Measurements from ENCODE around the gene GRB14.

The GRB14 gene

GRCh38 chr2:164605295-164605694 is 16.0 kb downstream of the GRB14 start:
- Histone ChIP-seq H3K9ac (ENCODE audit: low read length) (no peak overlapping the region), H3K27ac (ENCODE audit: low read depth, low read length) (peak overlapping the region; percentile 7), H3K4me1 (ENCODE audit: control insufficient read depth, insufficient read depth, low read length) (no peaks in the 10 kb centered on the region), H3K27me3 (ENCODE audit: control insufficient read depth, insufficient read depth, low read length) (no peaks in the 10 kb centered on the region), H3K36me3 (ENCODE audit: control insufficient read depth, insufficient read depth, low read length) (no peaks in the 10 kb centered on the region), H3K4me3 (ENCODE audit: low read length) (no peak overlapping the region)

DNA sequence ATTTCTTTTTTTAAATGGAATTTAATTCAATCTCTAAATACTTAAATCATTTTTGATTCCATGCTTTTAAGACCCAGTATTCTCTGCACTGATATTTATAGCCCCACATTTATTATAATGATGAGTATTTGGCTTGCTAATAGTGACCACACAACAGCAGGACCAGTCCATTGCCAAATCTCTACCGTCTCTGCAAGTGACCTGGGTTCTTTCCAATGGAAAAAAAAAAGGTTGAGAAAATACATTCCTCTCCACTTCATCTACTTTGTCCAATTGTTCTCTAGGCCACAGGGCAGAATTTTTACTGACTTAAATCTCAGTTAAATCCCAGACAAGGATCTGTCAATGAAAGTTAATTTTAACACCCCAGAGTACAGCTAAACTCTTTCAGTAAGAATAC is 20.5 kb downstream of the GRB14 start:
- Histone ChIP-seq H3K27me3 (ENCODE audit: control insufficient read depth, insufficient read depth, low read length) (no peaks in the 10 kb centered on the region), H3K9ac (ENCODE audit: low read length) (no peak overlapping the region), H3K4me3 (ENCODE audit: low read length) (no peak overlapping the region), H3K4me1 (ENCODE audit: control insufficient read depth, insufficient read depth, low read length) (no peaks in the 10 kb centered on the region), H3K27ac (ENCODE audit: low read depth, low read length) (no peak overlapping the region), H3K36me3 (ENCODE audit: control insufficient read depth, insufficient read depth, low read length) (no peaks in the 10 kb centered on the region)

- H3K27ac ChIP-seq (ENCODE audit: low read depth, low read length) = no peak overlapping the region
- H3K9ac ChIP-seq (ENCODE audit: low read length) = no peak overlapping the region
- H3K4me1 ChIP-seq (ENCODE audit: control insufficient read depth, insufficient read depth, low read length) = no peaks in the 10 kb centered on the region
- H3K36me3 ChIP-seq (ENCODE audit: control insufficient read depth, insufficient read depth, low read length) = no peaks in the 10 kb centered on the region
- H3K4me3 ChIP-seq (ENCODE audit: low read length) = no peak overlapping the region
- H3K27me3 ChIP-seq (ENCODE audit: control insufficient read depth, insufficient read depth, low read length) = no peaks in the 10 kb centered on the region
Measured at GRCh38 chr2:164599954-164600589, 21.2 kb downstream of the GRB14 start.

GRCh38 chr2:164597983-164598382 is 23.3 kb downstream of the GRB14 start:
- no peaks in the 10 kb centered on the region for H3K4me1 ChIP-seq (ENCODE audit: control insufficient read depth, insufficient read depth, low read length)
- H3K9ac ChIP-seq (ENCODE audit: low read length) = no peak overlapping the region
- no peak overlapping the region for H3K4me3 ChIP-seq (ENCODE audit: low read length)
- H3K27me3 ChIP-seq (ENCODE audit: control insufficient read depth, insufficient read depth, low read length) = no peaks in the 10 kb centered on the region
- no peaks in the 10 kb centered on the region for H3K36me3 ChIP-seq (ENCODE audit: control insufficient read depth, insufficient read depth, low read length)
- H3K27ac ChIP-seq (ENCODE audit: low read depth, low read length) = no peak overlapping the region

DNA sequence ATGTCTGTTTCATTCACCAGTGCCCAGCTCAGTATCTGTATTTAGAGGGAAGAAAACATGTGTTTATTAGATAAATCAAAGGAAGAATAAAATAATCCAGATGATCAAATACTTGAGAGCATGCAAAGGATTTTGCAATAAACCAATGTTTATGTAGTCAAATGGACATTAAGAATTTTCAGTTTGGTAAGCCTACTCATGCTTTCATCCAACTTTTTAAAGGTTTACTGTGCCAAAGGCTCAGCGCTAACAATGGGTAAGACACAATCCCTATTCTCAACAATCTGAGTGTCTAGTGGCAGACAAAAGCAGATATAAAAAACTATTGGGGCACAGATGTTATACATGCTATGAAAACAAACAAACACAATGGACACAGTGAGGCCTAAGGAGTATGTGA is 26.3 kb downstream of the GRB14 start:
- H3K4me1 ChIP-seq (ENCODE audit: control insufficient read depth, insufficient read depth, low read length) = no peaks in the 10 kb centered on the region

DNA sequence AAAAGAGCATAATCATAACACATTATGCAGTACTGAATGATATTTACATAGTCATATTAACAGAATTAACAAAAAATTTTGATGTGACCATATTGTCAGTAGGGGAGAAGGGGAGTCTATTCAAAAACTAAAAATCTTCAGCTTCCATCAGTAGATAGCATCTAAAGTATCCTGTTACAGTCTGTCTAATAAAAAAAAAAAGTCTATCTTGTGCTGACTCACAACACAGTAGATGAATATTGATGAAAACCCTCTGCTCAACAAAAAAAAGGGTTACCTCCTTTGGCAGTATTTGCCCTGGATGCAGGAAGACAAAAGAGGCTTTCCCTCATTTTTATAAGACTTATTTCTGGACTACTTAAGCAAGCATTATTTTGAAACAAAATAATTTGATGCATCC is 27.3 kb downstream of the GRB14 start:
- Histone ChIP-seq H3K27ac (ENCODE audit: low read depth, low read length) (no peak overlapping the region), H3K4me1 (ENCODE audit: control insufficient read depth, insufficient read depth, low read length) (no peaks in the 10 kb centered on the region), H3K27me3 (ENCODE audit: control insufficient read depth, insufficient read depth, low read length) (no peaks in the 10 kb centered on the region), H3K4me3 (ENCODE audit: low read length) (no peak overlapping the region), H3K9ac (ENCODE audit: low read length) (no peak overlapping the region), H3K36me3 (ENCODE audit: control insufficient read depth, insufficient read depth, low read length) (no peaks in the 10 kb centered on the region)

More for the DNA sequence above, 26.3 kb downstream of the GRB14 start:
- no peaks in the 10 kb centered on the region for H3K36me3 ChIP-seq (ENCODE audit: control insufficient read depth, insufficient read depth, low read length)
- no peak overlapping the region for H3K27ac ChIP-seq (ENCODE audit: low read depth, low read length)
- no peak overlapping the region for H3K9ac ChIP-seq (ENCODE audit: low read length)
- H3K4me3 ChIP-seq (ENCODE audit: low read length) = no peak overlapping the region
- H3K27me3 ChIP-seq (ENCODE audit: control insufficient read depth, insufficient read depth, low read length) = no peaks in the 10 kb centered on the region

DNA sequence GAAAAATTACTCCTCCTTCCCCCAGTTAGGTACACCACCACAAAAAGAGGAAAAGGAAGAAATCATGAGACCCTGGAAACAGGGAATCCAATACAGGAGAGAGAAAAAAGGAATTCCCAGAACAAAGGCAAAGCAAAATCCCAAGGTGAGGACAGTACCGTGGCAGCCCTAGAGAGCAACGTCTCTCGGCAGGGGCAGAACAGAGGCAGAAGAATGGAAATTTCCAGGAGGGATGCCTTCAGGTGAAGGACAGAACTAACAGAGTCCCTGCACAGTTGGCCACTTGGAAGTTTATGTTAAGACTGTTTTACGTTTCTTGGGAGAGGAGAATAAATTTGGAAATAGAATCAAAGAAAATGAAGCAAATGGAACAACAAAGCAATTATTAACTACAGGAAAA is 27.7 kb downstream of the GRB14 start:
- Histone ChIP-seq H3K36me3 (ENCODE audit: control insufficient read depth, insufficient read depth, low read length) (no peaks in the 10 kb centered on the region), H3K27ac (ENCODE audit: low read depth, low read length) (no peak overlapping the region), H3K27me3 (ENCODE audit: control insufficient read depth, insufficient read depth, low read length) (no peaks in the 10 kb centered on the region), H3K4me1 (ENCODE audit: control insufficient read depth, insufficient read depth, low read length) (no peaks in the 10 kb centered on the region), H3K9ac (ENCODE audit: low read length) (no peak overlapping the region), H3K4me3 (ENCODE audit: low read length) (no peak overlapping the region)

DNA sequence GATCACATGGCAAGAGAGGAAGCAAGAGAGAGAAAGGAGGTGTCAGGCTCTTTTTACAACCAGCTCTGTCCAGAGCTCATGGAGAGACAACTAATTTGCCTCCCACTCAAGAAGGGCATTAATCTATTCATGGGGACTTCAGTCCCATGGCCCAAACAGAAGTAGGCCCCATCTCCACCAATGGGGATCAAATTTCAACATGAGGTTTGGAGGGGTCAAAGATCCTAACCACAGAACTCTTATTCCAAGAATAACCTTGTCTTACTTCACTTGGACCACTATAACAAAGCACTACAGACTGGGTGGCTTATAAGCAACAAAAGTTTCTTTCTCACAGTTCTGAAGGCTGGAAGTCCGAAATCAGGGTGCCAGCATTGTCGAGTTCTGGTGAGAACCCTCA is 31.8 kb downstream of the GRB14 start:
- no peak overlapping the region for H3K27ac ChIP-seq (ENCODE audit: low read depth, low read length)
- no peaks in the 10 kb centered on the region for H3K27me3 ChIP-seq (ENCODE audit: control insufficient read depth, insufficient read depth, low read length)
- H3K4me1 ChIP-seq (ENCODE audit: control insufficient read depth, insufficient read depth, low read length) = no peaks in the 10 kb centered on the region
- H3K36me3 ChIP-seq (ENCODE audit: control insufficient read depth, insufficient read depth, low read length) = no peaks in the 10 kb centered on the region
- no peak overlapping the region for H3K9ac ChIP-seq (ENCODE audit: low read length)
- no peak overlapping the region for H3K4me3 ChIP-seq (ENCODE audit: low read length)

DNA sequence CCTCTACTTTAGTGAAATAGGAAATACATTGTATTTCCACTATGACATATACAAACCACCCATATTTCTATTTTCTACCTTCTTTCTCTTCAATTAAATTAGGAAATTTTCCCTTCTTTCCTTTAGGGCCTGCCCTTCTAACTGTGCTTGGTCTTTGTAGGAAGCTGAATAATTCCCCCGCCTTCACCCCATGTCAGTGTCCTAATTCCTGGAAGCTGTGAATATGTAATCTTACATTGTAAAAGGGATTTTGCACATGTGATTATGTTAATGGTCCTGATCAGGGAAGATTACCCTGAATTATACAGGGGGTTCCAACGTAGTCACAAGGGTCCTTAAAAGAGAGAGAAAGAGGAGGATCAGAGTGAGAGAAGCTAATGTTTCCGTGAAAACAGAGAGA is 40.2 kb downstream of the GRB14 start:
- no peaks in the 10 kb centered on the region for H3K27me3 ChIP-seq (ENCODE audit: control insufficient read depth, insufficient read depth, low read length)

GRCh38 chr2:164574931-164575330 is 46.4 kb downstream of the GRB14 start:
- no peaks in the 10 kb centered on the region for H3K36me3 ChIP-seq (ENCODE audit: control insufficient read depth, insufficient read depth, low read length)
- no peak overlapping the region for H3K9ac ChIP-seq (ENCODE audit: low read length)
- no peak overlapping the region for H3K4me3 ChIP-seq (ENCODE audit: low read length)
- H3K27me3 ChIP-seq (ENCODE audit: control insufficient read depth, insufficient read depth, low read length) = no peaks in the 10 kb centered on the region
- no peaks in the 10 kb centered on the region for H3K4me1 ChIP-seq (ENCODE audit: control insufficient read depth, insufficient read depth, low read length)
- no peak overlapping the region for H3K27ac ChIP-seq (ENCODE audit: low read depth, low read length)

More for the DNA sequence above, 40.2 kb downstream of the GRB14 start:
- no peak overlapping the region for H3K9ac ChIP-seq (ENCODE audit: low read length)
- H3K4me1 ChIP-seq (ENCODE audit: control insufficient read depth, insufficient read depth, low read length) = no peaks in the 10 kb centered on the region
- no peaks in the 10 kb centered on the region for H3K36me3 ChIP-seq (ENCODE audit: control insufficient read depth, insufficient read depth, low read length)
- H3K27ac ChIP-seq (ENCODE audit: low read depth, low read length) = no peak overlapping the region
- no peak overlapping the region for H3K4me3 ChIP-seq (ENCODE audit: low read length)

DNA sequence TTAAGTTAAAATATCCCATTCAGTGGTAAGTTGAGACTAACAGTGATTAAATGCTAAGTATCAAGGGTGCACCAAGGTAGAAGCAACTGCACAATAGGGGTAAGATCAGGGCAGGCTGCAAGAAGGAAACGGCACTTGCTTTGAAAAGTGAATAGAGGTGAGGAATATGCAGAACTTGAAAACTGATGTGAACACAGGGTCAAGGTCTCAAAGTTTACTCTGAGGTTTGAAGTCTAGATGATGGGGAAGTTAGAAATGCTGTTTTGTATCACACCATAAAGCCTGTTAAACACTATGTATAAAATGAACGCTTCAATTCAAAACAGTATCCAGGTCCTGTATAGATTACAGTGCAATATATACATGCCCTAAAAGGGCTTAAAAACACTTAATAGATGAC is 50.8 kb downstream of the GRB14 start:
- Histone ChIP-seq H3K27ac (ENCODE audit: low read depth, low read length) (no peak overlapping the region), H3K4me1 (ENCODE audit: control insufficient read depth, insufficient read depth, low read length) (no peaks in the 10 kb centered on the region)

GRCh38 chr2:164569378-164569777 is 51.9 kb downstream of the GRB14 start:
- Histone ChIP-seq H3K4me1 (ENCODE audit: control insufficient read depth, insufficient read depth, low read length) (no peaks in the 10 kb centered on the region), H3K27ac (ENCODE audit: low read depth, low read length) (no peak overlapping the region), H3K27me3 (ENCODE audit: control insufficient read depth, insufficient read depth, low read length) (no peaks in the 10 kb centered on the region), H3K9ac (ENCODE audit: low read length) (no peak overlapping the region), H3K36me3 (ENCODE audit: control insufficient read depth, insufficient read depth, low read length) (no peaks in the 10 kb centered on the region), H3K4me3 (ENCODE audit: low read length) (no peak overlapping the region)

More for the DNA sequence above, 50.8 kb downstream of the GRB14 start:
- H3K27me3 ChIP-seq (ENCODE audit: control insufficient read depth, insufficient read depth, low read length) = no peaks in the 10 kb centered on the region
- no peaks in the 10 kb centered on the region for H3K36me3 ChIP-seq (ENCODE audit: control insufficient read depth, insufficient read depth, low read length)
- no peak overlapping the region for H3K9ac ChIP-seq (ENCODE audit: low read length)
- no peak overlapping the region for H3K4me3 ChIP-seq (ENCODE audit: low read length)

DNA sequence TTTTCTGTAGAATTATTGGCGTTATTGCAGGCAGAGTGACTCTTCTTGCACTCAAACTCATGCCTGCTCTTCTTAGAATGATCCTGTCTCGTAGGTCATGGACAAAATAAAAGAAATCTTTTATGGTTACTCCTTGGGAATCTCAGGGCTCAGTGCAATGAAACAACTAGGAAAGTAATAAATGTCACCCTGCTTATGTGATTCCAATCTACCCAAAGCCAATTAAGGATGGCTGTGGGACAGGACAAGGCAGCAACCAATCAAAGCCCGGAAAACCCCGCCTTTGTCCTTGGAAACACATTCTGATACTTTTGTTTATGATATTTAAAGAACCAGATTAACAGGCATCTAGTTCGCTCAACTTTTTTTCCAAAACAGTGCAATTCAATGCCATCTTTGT is 53.0 kb downstream of the GRB14 start:
- Histone ChIP-seq H3K9ac (ENCODE audit: low read length) (no peak overlapping the region), H3K36me3 (ENCODE audit: control insufficient read depth, insufficient read depth, low read length) (no peaks in the 10 kb centered on the region), H3K27ac (ENCODE audit: low read depth, low read length) (no peak overlapping the region), H3K4me3 (ENCODE audit: low read length) (no peak overlapping the region), H3K4me1 (ENCODE audit: control insufficient read depth, insufficient read depth, low read length) (no peaks in the 10 kb centered on the region), H3K27me3 (ENCODE audit: control insufficient read depth, insufficient read depth, low read length) (no peaks in the 10 kb centered on the region)
